HG03196 (cell line): ENCODE measurements around the gene APOL1.
"Not testable (repeated sequence)": the region's sequence is repeated elsewhere in the genome, so short reads cannot be mapped to it uniquely, and the experiment has no call there.

Source experiments
- ATAC-seq: cut with Tn5 transposase; IDR thresholded peaks from one replicate; pipeline ENCODE4 v1.9.1; 2021; ENCODE audit not compliant: unreplicated experiment

APOL1 gene

GRCh38 chr22:36252754-36253522 lies at the start of gene APOL1:
Gene APOL1, plus strand, starts transcription at chr22:36253133. Its CDS starts 1,823 bp downstream, at chr22:36254956.
- peak; percentile 76 for ATAC-seq

- ATAC-seq: not testable (repeated sequence)
Observed at GRCh38 chr22:36203441-36203840, 49.5 kb upstream of the APOL1 start.

DNA sequence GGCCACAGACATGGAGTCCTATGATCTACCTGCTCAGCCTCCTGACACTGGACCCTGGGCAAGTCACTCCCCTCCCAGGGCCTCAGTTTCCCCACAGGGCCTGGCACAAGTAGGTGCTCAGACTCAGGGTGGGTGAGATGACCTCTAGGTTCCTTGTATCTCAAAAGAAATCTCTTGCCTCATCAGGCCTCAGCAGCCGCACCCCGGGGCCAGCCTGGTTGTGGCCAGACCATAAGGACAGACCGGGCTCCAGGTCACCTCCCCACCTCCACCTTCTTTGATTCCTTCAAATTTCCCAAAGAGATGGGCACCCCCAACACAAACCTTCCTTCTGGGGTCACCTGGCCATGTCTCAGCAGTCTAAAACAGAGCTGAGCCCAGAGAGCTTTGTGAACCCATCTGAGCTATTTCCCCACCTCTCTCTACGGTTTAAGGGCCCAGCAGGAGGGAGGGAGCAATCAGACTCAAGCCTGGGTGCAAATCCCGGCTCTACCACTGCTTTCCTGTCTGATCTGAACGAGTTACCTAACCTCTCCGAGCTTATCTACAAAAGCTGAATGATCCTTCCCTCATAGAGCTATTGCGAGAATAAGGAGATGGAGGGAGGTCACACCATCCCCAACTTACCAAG lies 48.8 kb upstream of the APOL1 start:
- no peak for ATAC-seq

DNA sequence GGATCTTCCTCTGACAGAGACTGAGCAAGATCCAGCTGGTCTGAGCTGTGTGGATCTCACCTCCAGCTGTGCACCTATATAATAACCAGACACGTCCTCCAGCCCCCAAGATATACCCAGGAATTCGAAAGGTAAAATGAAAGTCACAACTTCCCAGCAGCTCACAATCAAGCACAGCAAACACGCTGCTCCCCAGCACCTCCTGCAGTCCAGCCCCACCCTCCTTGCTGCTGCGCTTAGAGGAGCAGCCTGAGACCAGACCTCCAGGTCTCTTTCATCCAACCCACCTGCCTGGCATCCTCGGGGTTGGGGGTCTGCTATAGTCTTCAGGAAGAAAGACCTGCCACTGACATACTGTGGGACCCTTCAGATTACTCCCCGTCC lies 48.3 kb upstream of the APOL1 start:
- ATAC-seq: no peak

- not testable (repeated sequence) for ATAC-seq
Observed at GRCh38 chr22:36205573-36205972, 47.4 kb upstream of the APOL1 start.

DNA sequence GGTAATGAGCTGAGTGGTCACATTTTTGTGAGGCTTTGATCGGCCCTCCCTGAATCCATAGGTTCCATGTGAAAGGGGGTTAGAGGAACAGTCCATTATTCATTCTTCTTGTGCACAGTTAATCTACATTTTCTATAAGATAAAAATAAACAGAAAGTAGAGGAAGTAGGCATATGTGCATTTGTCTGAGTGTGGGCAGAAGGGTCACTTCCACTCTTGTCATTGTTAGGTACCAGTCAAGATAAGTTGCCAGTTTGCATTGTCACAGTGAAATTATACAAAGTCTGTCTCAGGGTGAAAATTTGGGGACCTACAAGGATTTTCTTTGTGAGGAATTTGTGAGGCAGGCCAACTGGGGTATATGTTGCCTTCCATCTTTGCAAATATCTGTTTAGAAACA lies 46.7 kb upstream of the APOL1 start:
- ATAC-seq: no peak

DNA sequence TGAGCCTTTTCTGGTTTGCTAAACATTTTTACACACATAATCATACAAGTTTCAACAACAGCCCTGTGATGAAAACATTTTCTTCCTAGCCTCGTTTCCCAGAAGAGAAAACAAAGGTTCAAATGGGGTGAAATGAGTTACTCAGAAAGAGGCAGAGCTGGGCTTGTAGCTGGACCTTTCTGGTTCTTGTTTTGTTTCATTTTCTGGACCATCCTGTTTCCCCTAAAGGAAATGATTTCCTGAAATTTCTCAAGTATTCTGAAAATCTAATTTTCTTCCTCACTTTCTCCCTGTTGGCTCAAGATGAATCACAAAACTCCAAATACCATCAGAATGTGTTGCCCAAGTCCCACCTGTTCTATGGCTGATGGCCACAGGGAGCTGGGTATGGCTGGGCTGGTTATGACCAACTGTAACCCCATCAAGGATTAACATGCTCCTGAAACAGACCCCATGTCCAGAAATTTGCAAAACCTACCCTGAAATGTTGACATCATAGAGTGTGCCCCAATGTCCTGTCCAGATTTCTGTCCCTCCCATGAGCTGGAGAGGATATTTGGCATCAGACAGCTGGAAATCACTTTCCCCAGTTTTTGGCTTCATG lies 44.7 kb upstream of the APOL1 start:
- no peak for ATAC-seq

DNA sequence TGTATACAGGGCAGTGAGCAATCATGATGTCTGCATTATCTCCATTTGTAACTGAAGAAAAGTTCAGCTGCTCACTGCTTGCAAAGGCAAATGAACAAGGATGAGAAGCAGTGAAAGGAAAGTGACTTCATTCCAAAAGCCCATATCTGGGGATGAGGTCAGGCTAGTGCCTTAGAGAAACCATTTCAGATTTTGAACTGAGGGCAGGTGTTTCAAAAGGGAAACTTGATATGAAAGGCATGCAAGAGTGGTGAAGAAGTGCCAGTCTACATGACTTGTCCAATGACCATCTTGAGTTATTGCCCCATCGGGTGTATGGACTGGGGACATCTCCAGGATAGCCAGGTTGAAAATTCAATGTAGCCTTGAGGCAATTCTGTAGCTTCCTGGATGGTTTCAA lies 44.0 kb upstream of the APOL1 start:
- ATAC-seq: no peak

- not testable (repeated sequence) for ATAC-seq
Observed at GRCh38 chr22:36209488-36209908, 43.4 kb upstream of the APOL1 start.

- ATAC-seq: no peak
Observed at GRCh38 chr22:36210224-36210623, 42.7 kb upstream of the APOL1 start.

DNA sequence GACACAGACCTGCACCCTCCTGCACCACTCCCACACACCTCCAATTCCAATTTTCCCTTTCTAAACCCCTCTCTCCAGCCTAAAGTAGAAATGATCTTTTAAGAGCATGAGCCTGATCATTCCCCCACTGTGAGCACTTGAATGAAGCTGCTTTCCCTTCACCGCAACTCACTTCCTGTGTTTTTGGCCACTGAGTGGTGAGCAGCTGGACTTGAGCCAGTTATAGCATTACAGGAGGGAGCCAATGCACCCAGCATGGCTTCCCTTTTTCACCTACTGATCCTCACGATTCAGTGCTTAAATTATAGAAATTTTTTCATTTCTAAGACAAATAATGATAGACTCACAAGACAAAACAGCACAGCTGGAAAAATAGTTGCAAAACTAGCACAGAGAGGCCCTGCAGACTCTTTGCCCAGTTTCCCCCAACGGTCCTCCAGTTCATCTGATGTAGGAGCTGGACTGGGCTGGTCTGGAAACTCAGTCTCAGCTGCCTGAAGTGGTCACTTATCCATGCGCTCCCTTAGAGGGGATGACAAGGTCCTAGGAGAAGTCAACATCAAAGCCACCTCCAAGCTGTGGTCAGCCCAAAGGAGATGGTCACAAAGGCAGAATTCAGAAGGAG lies 41.6 kb upstream of the APOL1 start:
- ATAC-seq: no peak

- ATAC-seq: no peak
Observed at GRCh38 chr22:36212901-36213300, 40.0 kb upstream of the APOL1 start.

- no peak for ATAC-seq
Observed at GRCh38 chr22:36213586-36213985, 39.3 kb upstream of the APOL1 start.

- no peak for ATAC-seq
Observed at GRCh38 chr22:36215981-36216380, 37.0 kb upstream of the APOL1 start.

GRCh38 chr22:36218648-36219193 lies 34.2 kb upstream of the APOL1 start:
- no peak for ATAC-seq

DNA sequence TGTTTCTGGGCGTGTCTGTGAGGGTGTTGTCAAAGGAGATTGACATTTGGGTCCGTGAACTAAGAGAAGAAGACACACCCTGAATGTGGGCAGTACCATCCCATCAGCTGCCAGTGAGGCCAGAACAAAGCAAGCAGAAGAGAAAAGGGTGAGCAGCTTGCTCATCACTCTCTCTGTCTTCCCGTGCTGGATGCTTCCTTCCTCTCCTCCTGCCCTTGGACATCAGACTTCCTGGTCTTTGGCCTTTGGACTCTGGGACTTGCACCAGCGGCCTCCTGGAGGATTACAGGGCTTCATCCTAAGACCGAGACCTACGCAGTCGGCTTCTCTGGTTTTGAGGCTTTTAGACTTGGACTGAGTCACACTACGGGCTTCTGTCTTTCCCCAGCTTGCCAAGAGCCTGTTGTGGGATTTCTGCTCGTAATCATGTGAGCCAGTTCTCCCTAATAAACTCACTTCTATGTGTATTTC lies 32.4 kb upstream of the APOL1 start:
- no peak for ATAC-seq

- ATAC-seq: no peak
Observed at GRCh38 chr22:36221799-36222751, 30.9 kb upstream of the APOL1 start.

GRCh38 chr22:36222887-36223450 lies 30.0 kb upstream of the APOL1 start:
- no peak for ATAC-seq

GRCh38 chr22:36223504-36223903 lies 29.4 kb upstream of the APOL1 start:
- no peak for ATAC-seq

DNA sequence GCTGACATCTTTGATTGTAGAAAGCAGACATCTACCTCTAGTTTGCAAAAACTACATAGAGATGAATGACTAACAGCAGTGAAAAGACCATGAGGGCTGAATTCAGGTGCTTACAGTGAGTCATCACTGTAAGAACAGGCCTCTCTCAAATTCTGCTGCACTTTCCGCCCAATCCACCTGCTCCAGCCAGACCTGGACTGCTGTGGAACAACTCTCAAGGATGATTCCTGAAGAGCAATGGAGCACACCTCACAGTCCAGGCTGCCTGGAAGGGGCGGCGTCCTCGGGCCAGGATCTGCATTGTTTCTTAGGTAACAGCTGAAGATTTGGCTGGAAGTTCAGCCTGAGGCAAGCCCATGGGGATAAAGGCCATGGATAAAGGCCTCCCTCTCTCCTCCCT lies 28.7 kb upstream of the APOL1 start:
- no peak for ATAC-seq
